ENCODE results near the gene CALY.

The CALY gene

DNA sequence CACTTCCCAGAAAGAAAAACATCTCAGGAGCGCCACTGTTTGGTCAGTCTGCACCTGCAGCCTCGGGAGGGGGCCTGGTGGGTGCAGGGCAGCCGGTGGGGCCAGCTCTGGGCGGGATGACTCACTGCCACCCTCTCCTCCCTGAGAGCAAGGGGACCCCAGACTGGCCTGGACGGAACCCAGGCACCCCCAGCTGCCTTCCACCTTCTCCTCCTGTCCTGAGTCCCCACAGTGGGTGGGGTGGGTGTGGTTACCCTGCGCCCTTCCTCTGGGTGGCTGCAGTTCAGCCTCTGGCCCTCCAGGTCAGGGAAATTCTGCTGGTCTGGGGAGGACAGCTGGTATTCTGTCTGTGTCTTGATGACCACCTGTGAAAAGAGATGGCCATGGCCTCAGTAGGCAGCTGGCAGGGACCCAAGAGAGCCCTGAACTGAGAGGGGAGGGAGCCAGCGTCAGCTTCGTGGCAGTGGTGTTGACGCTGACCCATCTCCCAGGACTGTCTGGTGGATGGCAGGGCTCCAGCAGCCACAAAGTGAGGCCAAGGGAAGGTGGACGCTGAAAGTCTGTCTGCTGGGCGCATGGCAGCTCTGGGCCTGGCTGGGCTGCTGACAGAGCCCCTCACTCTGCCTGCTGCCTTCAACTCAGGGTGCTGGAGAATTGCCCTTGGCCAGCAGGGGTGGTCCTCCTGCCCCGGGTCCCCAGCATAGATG is 8.9 kb downstream of the CALY start:
- TF ChIP-seq, protein P1, sequence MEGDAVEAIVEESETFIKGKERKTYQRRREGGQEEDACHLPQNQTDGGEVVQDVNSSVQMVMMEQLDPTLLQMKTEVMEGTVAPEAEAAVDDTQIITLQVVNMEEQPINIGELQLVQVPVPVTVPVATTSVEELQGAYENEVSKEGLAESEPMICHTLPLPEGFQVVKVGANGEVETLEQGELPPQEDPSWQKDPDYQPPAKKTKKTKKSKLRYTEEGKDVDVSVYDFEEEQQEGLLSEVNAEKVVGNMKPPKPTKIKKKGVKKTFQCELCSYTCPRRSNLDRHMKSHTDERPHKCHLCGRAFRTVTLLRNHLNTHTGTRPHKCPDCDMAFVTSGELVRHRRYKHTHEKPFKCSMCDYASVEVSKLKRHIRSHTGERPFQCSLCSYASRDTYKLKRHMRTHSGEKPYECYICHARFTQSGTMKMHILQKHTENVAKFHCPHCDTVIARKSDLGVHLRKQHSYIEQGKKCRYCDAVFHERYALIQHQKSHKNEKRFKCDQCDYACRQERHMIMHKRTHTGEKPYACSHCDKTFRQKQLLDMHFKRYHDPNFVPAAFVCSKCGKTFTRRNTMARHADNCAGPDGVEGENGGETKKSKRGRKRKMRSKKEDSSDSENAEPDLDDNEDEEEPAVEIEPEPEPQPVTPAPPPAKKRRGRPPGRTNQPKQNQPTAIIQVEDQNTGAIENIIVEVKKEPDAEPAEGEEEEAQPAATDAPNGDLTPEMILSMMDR (IDR thresholded peaks at IDR 0.05; ENCODE audit: control extremely low read depth, extremely low read depth, low read depth, missing control alignments) = no peak
- ChIA-PET POLR2A (no interaction called here), CTCF (interaction anchor here (1.0 to 3.6 kb wide), 8 partner anchors 8 to 56 kb away, joined by 3 to 44 read pairs (median 10); no protein-coding TSS in a partner anchor)
- no peak for DNase-seq (ENCODE audit: extremely low spot score)

DNA sequence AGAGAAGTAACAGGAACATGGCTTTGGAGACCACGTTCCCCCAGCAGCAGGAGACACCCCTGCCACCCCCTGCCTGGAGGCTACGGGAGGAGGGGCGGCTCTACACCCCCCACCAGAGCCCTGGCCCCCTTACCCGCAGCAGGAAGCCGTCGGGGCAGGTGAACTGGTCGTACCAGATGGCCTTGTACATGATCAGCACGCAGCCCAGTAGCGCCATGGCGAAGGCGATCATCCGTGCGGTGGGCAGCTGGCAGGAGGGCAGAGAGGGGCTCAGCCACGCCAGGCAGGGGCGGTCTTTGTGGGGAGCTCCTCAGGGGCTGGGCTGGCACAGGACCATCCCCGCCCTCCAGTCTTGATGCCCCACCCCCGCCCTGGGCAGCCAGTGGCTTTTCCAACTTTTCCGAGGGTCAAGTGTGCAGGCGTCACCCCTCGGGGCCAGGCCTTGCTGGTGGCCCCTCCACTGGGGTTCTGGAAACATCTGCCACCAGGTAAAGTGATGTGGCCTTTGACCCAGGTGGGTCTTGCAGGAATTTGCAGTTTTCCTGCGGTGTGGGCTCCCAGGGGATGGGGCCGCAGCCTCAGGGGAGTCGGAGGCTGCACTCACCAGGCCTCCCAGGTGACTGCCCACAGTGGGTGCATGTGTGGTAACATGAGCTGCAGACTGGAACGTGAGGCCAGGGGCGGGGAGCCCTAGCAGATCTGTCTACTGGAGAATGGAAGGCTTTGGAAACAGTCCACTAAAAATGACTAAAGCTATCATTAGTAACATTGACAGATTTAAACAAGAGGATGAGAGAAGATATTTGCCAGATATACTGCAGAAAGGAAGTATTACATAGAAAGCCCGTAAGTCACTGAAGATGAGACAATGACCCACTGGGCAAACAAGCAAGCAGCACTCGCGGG is 9.7 kb downstream of the CALY start:
- TF ChIP-seq, protein P1 (IDR thresholded peaks at IDR 0.05; ENCODE audit: control extremely low read depth, extremely low read depth, low read depth, missing control alignments) = no peak
- POLR2A ChIA-PET = no interaction called here
- no peak for DNase-seq (ENCODE audit: extremely low spot score)
- CTCF ChIA-PET = interaction anchor here (1.0 to 3.6 kb wide), 4 partner anchors 9 to 25 kb away, joined by 3 to 44 read pairs (median 14); no protein-coding TSS in a partner anchor

DNA sequence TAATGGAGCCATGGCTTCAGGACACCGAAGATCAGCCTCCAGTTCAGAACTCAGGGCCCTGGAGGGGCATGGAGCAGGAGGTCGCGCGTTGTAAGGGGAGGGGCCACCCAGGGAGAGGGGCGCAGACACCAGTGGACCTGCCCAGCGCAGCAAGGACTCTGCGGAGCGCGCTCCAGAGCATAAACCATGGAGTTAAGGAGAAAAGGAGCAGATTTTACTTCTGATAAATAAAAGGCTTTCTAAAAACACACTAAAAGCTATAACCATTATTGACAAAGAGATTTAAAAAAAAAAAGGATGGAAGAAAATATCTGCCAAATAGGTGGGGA is 10.5 kb downstream of the CALY start:
- CTCF ChIA-PET = no interaction called here
- TF ChIP-seq, protein P1 (IDR thresholded peaks at IDR 0.05; ENCODE audit: control extremely low read depth, extremely low read depth, low read depth, missing control alignments) = no peak
- POLR2A ChIA-PET = no interaction called here
- no peak for DNase-seq (ENCODE audit: extremely low spot score)

DNA sequence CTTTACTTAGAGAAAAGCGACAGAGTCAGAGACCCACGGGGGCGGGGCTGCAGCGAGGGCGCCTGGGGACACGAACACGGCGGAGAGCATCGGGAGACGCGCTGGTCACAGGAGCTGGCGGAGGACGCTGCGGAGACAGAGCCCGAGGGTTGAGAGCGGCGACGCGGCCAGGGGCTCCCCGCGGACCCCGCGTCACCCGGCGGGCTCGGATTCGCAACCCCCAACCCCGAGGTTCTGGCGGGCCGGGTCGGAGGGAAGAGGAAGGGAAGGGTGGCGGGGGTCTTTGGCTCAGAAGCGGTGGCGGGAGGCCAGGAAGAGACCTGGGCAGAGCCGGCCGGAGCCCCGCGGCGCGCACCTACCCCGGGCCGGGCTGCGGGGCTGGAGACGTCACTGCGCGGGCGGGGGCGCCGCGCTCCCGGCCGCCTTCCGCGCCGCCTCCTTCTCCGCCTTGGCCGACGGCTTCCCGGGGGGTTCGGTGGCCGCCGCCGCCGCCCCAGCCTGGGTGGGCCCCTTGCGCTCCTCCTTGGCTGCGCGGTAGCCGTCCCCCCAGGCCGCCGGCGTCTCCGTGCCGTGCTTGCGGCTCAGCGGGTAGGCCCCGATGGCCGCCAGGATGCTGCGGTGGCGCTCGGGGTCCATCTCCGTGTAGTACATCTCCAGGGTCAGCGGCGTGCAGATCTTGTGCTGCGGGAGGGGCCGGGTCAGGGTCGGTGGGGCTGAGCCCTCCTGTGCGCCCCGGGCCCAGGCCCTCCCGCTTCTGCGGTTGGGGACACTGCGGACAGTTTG is 11.1 kb downstream of the CALY start:
- no peak for DNase-seq (ENCODE audit: extremely low spot score)
- POLR2A ChIA-PET = no interaction called here

DNA sequence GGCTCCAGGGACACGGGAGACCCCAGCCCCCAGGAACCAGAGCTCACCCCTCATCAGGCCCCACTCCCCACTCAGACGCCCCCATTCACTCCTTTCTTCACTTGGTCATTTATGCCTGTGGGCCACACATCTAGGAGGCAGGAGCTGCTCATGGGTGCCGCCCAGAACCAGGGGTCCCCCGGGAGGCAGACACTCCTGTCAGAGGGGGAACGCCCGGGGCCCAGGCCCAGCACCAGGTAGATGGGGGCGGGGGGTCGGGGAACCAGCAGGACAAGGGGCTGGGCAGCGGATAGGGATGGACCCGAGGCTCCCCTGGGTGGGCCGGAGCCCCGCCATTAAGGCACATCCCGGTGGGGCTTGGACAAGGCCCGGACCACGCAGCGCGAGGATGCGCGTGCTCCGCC is 11.8 kb downstream of the CALY start:
- ChIA-PET POLR2A (no interaction called here), CTCF (interaction anchor here (1.1 to 2.2 kb wide), 2 partner anchors 11 to 37 kb away, joined by 4 to 13 read pairs; no protein-coding TSS in a partner anchor)
- TF ChIP-seq, protein P1 (IDR thresholded peaks at IDR 0.05; ENCODE audit: control extremely low read depth, extremely low read depth, low read depth, missing control alignments) = no peak
- DNase-seq (ENCODE audit: extremely low spot score) = no peak

More for the DNA sequence above, 11.1 kb downstream of the CALY start:
- TF ChIP-seq, protein P1 (IDR thresholded peaks at IDR 0.05; ENCODE audit: control extremely low read depth, extremely low read depth, low read depth, missing control alignments) = no peak
- CTCF ChIA-PET = interaction anchor here (2.2 kb wide), 1 partner anchor 11 kb away, joined by 13 read pairs; no protein-coding TSS in a partner anchor
